DLD1 (cell line): ENCODE measurements around the gene TOP3B.

ENCODE experiments used
- in situ Hi-C: cut with HindIII; loops from 2 replicates; pipeline ENCODE4 v1.10.0; 2017; ENCODE audit warnings: low sequenced_read_pairs

The TOP3B gene

GRCh38 chr22:22013559-22014284 lies 31.1 kb upstream of the TOP3B start:
- in situ Hi-C loops, result no loop called here

DNA sequence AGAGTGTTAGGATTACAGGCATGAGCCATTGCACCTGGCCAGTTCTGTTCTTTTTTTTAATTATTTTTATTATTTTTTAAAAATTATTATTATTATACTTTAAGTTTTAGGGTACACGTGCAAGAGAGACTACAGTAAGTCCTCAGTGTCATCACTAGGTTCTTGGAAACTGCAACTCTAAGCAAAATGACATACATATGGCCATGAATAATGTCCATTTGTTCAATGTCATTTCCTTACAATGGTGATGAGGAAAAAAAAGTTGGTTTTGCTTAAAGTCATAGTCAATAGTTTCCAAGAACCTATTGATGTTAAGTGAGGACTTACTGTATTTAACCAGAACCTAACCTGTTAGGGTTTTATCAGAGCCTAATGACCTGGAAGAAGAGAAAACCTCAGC lies 29.4 kb upstream of the TOP3B start:
- in situ Hi-C loops, result no loop called here

DNA sequence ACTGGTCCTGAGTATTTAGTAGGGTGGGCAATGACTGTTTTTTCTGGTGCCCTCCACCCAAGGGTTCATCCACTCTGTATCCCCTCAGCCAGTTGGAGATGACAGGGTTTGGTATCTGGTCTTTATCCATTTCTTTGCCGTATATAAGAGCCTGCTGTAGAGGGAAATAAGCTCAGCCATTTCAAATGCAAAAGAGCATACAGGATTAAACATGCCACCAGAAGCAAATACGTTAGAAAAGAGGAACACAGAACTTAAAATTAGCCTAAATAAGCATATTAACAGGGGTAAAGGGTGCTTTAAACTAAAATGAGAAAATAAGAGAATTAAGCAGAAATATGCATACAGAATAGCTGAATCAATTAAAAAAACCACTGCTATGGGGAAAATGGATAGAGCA lies 27.8 kb upstream of the TOP3B start:
- in situ Hi-C loops, result no loop called here

DNA sequence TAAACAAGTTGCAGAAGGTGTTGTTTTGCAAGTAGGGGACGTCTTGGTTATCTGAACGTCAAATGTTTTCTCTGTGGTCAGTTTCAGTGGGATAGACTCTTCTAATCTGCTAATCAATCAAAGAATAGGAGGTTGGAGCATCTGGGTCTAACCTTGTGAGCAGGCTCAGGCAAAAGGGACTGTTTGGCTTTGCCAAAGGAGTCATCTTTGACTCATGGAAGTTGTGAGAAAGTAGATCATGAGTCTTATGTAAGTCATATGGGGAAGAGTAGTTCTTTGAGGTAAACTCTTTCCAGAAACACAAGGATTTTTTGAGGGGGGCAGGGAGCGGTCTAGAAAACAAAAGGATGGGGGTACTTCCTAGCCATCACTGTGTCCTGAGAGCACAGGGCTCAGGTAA lies 27.1 kb upstream of the TOP3B start:
- in situ Hi-C loops, result loop anchor here (10.0 kb wide), 1 partner anchor 335 kb away; no protein-coding TSS in a partner anchor

DNA sequence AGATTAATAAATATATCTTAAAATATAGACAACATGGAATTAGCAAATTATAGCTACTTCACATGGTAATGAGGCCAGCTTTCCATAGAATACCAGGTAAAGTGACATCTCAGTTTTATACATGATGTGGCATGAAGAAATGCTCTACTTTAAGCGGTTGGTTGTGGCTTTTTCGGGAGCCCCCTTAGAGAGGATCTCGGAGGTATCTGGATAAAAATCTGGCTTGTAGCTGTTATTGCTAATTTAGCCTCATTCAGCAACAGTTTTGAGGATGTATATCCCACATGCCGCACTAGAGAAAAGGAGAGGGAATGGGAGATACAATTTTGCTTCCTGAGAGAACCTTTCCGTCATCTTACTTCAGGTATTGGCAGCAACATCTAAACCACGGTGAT lies 24.0 kb upstream of the TOP3B start:
- in situ Hi-C loops, result loop anchor here (10.0 kb wide), 1 partner anchor 338 kb away; no protein-coding TSS in a partner anchor

- in situ Hi-C loops, result loop anchor here (10.0 kb wide), 1 partner anchor 339 kb away; no protein-coding TSS in a partner anchor
These were observed 23.5 kb upstream of the TOP3B start for GRCh38 chr22:22005945-22006595.

DNA sequence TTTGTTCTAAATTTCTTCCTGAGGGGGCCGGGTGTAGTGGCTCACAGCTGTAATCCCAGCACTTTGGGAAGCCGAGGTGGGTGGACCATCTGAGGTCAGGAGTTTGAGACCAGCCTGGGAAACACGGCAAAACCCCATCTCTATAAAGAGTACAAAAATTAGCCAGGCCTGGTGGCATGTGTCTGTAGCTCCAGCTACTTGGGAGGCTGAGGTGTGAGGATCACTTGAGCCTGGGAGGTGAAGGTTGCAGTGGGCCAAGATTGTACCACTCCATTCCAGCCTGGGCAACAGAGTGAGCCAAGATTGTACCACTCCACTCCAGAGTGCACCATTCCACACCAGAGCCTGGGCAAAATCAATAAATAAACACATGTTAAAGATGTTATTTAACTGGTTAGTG lies 20.6 kb upstream of the TOP3B start:
- in situ Hi-C loops, result loop anchor here (10.0 kb wide), 1 partner anchor 342 kb away; no protein-coding TSS in a partner anchor

GRCh38 chr22:22002526-22003055 lies 20.0 kb upstream of the TOP3B start:
- in situ Hi-C loops, result loop anchor here (10.0 kb wide), 1 partner anchor 342 kb away; no protein-coding TSS in a partner anchor

DNA sequence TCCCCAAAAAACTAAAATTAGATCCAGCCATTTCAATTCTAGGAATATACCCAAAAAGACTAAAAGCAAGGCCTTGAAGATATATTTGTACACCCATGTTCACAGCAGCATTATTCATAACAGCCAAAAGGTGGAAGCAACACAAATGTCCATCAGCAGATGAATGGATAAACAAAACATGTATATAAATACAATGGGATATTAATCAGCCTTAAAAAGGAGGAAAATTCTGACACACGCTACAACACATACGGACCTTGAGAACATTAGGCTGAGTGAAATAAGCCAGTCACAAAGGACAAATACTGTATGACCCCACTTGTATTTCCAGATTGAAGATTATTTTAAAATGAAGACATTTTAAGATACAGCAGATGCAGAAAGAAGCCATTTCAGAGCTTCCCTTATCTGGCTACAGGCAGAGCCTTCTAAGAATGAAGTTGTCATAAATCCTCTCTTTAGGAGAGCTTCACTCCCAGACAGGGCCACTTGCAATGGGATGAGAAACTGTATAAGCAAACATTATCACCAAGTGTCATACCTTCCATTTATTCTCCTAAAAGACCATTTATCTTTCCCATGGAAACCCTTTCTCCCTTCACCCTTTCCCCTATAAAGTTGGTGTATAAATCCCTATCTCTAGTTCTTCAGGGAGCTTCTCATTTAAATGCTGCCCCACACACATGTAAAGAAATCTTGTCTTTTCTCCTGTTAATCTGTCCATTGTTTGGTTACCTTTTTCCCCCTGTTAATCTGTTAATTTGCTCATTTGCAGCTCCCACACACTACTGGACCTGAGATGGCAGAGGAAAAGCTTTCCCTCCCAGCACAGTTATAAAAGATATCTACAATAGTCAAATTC lies 19.3 kb upstream of the TOP3B start:
- in situ Hi-C loops, result loop anchor here (10.0 kb wide), 1 partner anchor 343 kb away; no protein-coding TSS in a partner anchor

- in situ Hi-C loops, result no loop called here
These were observed 16.1 kb upstream of the TOP3B start for GRCh38 chr22:21998595-21999247.

DNA sequence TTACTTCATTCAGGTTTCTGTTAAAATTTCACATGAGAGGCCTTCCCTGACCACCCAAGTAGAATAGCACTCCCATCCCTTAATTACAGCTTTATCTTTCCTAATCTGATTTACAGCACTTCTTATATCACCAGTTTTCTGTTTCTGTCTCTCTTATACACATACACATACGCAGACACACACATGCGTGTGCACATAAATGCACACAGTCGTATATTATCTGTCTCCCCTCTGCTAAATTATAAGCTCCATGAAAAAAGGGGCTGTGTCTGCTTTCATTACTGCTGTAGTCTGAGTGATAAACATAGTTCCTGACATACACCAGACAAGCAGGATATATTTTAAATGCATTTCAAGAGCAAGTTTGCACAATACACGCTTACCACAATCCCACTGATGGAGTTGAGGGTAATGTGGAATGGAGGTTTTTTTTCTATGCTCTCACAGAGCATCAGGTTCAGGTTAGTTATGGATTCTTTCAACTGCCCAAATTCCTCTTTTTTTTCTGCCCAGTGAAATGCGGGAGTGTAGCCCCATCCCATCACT lies 13.7 kb upstream of the TOP3B start:
- in situ Hi-C loops, result no loop called here

DNA sequence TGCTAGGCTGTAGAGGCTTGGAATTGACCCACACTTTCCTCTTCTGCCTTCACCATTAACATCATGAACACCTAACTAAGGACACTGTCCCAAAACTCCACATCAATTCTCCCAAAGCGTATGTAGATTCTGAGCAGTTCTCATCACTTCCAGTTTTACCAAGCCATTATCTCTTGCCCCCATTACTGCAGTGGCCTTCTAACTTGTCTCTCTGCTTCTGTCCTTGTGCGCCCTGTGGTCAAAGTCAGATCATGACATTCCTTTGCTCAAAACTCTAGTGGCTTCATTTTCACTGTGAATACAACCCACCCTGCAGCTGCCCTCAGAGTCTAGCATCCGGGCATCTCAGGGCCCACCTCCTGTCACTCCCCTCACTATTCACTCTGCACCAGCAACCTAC lies 13.1 kb upstream of the TOP3B start:
- in situ Hi-C loops, result no loop called here

GRCh38 chr22:21994881-21995444 lies 12.4 kb upstream of the TOP3B start:
- in situ Hi-C loops, result no loop called here

- in situ Hi-C loops, result no loop called here
These were observed 10.1 kb upstream of the TOP3B start for GRCh38 chr22:21992593-21993237.

DNA sequence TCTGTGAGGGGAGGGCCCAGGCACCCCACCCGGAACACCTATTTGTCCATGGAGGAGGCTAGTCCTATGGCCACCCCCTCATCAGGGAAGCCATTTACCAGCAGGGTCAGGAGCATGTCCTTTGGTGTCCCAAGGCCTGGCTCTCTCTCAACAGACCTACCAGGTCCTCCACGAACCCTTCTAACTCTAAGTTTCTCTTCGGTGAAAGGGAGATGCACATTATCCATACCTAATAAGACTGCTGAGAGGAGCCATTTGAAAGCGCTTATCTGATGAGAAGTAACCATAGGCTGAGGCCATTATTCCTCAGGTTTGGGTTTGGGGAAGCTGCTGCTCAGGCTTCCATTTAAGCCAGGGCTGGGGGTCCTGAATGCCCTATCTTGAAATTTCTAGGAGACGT lies 9.2 kb upstream of the TOP3B start:
- in situ Hi-C loops, result no loop called here

DNA sequence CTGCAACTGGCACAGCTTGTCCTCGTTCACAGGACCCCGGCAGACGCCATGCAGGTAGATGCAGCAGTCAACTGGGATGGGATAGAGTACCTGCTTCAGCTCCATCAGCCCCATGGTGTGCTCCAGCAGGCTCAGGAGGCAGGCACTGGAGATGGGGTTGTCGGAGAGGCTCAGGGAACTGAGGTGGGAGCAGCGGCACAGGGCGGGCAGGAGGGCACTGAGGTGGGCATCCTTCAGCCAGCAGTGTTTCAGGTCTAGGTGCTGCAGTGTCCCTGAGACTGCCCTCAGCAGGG lies 8.7 kb upstream of the TOP3B start:
- in situ Hi-C loops, result no loop called here

DNA sequence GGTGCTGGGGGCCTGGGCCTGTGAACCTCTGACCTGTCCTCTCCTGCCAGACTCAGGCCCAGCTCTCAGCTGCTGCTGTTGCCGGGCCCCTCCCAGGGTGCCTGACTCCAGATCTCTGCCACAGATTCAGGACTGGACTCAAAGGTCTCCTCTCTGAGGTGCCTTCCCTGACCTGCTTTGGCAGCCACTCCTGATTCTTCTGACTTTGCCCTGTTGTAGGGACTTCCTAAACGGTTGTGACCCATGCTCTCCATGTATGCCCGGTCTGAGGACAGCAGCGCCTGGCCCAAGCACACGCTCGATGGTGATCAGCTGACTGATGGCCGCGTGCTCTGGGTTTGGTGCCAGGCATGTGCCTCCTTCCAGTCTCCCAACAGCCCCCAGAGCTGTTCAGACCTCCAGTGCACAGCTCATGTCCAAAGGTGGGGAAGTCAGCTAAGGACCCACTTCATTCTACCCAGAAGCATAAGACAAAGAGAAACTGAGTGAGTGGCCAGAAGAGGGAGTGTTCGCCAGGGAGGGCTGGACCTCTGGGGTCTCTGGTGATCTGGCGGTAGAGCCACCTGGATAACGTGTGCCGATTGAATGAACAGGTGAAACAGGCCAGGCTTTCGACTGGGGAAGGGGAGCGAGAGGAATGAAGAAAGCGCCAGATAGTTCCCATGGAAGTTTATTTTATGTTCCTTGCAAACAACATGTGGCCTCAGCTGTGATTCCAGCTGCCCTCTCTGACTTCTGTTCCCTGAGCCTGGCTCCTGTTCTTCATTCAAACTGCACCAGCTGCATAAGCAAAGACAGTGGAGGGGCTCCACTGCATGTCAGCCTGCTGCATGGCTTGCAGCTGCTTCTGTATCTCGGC lies 8.1 kb upstream of the TOP3B start:
- in situ Hi-C loops, result no loop called here

DNA sequence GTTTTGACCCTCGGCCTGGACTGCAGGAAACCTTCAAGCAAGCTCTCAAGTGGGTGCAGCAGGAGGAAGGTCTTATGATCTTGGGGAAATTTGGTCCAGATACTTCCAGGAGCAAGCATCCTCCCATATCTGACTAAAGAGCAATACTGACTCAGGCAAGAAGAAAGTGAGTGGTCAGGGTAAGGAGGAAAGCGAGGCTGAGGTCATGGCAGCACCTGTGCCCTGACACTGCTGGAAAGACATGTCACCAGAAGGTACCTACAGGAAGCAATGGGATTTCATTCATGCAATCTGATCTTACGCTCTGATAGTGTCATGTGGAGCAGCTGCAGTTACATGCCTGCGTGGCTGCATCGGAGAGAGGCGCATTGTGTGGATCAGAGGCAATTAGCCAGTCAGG lies 6.5 kb upstream of the TOP3B start:
- in situ Hi-C loops, result no loop called here

DNA sequence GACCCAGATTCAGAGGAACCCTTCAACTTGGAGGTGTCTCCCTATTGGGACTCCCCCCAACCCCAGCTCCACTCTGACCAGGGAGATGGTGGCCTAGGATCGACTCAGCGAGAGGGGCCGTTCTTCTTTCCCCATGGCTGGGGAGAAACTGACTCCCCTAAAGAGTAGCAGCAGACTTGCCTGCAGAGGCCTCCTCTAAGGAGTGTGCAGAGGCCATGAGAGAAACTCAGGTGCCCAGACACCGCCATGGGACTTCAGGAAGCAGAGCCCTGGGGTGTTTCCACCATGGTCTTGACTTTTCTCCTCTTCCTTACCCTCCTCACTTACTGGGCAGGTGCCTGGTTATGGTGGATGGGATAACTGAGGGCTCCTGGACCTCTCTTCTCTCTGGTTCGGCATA lies 2.6 kb upstream of the TOP3B start:
- in situ Hi-C loops, result no loop called here
